ENCODE results near the gene GSTT2B. TPM values are rescaled to one million over a fixed set of nuclear protein-coding genes. Genes with fewer than 3 reads are reported as not detected.
A peak's percentile ranks its signal among the peaks of the same experiment; 100 is the strongest.
"Not testable (repeated sequence)": the region's sequence is repeated elsewhere in the genome, so short reads cannot be mapped to it uniquely, and the experiment has no call there.

GSTT2B gene, protein sequence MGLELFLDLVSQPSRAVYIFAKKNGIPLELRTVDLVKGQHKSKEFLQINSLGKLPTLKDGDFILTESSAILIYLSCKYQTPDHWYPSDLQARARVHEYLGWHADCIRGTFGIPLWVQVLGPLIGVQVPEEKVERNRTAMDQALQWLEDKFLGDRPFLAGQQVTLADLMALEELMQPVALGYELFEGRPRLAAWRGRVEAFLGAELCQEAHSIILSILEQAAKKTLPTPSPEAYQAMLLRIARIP
- total RNA-seq (10 to 100 TPM in 2 of 6 donors, 1 to 10 TPM in 4; 4.4 to 12.4 (median 9.7) TPM), polyA plus RNA-seq (10 to 100 TPM; 16.8 to 59.8 TPM)

DNA sequence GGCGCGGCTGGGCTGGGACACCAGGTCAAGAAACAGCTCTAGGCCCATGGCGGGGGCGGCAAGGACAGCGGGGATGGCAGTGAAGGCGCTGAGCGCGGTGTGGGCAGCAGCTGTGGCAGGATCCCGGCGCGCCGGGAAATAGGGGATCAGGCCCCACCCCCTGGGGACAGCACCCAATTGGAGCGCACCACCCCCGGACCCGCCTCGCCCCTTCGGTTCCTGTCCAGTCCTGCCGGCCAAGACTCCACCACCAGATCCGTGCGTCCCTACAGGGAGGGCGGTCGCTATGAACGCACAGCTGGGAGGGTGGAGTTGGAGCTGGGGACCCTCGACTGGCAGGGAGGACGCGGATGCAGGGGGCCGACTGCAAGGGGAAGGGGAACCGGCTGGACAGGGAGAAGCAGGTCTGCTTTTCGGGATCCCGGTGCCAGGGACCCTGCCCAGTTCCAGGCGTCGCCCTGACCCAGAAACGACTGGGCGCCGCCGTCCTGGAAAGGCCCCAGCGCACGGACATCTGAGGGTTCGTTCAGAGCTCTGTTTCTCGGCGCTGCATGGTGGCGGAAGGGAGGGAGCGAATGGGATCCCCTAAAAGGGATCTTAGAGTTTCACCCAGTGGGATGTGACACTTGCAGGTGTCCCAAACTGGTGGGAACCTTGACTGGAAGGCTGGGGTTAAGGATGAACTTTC, at the start of gene GSTT2B:
Gene GSTT2B (minus strand): TSS at position 112 of the 688 bp plus-strand sequence. CDS start 64 bp downstream, at position 48.
- H3K4me3 ChIP-seq; H3K9me3 ChIP-seq; FAIRE-seq; intact Hi-C loops (cut with DNase I); H3K36me3 ChIP-seq; H3K4me1 ChIP-seq; DNase-seq; H3K27me3 ChIP-seq; H3K27ac ChIP-seq: not testable (repeated sequence)
- peak; percentile 88 to 93 (median 92) for ATAC-seq
- no CpG with 5 or more reads among the region's 43 CpGs for WGBS, 2 donors

DNA sequence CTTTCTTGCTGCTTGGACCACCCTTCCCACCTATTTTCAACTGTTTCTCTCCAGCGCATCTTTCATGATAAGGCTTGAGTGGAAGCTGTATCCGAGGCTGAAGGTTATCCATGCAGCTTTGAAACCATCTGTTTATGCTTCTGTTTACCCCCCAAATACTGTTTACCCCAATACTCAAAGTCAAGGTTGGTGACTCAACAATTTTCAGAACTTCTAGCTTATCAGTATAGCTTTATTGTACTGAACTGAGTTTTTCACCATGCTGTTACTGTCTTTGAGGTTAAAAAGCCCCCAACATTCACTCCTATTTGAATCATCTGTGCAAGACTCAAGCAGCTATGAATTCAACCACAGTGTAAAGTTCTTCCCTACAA, 49.0 kb upstream of the GSTT2B start:
- no peak for DNase-seq
- no peaks in the 10 kb centered on the region for H3K36me3 ChIP-seq
- TF ChIP-seq, protein P1, sequence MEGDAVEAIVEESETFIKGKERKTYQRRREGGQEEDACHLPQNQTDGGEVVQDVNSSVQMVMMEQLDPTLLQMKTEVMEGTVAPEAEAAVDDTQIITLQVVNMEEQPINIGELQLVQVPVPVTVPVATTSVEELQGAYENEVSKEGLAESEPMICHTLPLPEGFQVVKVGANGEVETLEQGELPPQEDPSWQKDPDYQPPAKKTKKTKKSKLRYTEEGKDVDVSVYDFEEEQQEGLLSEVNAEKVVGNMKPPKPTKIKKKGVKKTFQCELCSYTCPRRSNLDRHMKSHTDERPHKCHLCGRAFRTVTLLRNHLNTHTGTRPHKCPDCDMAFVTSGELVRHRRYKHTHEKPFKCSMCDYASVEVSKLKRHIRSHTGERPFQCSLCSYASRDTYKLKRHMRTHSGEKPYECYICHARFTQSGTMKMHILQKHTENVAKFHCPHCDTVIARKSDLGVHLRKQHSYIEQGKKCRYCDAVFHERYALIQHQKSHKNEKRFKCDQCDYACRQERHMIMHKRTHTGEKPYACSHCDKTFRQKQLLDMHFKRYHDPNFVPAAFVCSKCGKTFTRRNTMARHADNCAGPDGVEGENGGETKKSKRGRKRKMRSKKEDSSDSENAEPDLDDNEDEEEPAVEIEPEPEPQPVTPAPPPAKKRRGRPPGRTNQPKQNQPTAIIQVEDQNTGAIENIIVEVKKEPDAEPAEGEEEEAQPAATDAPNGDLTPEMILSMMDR (IDR thresholded peaks at IDR 0.05) = no peak
- peaks cover 0 to 8% (median 0%) of the 10 kb centered on the region in 3 donors for H3K4me1 ChIP-seq
- H3K9me3 ChIP-seq = no peaks in the 10 kb centered on the region
- no peak for FAIRE-seq
- ATAC-seq = no peak
- intact Hi-C loops (cut with DNase I) = no loop called here
- no peak overlapping the region for H3K4me3 ChIP-seq
- WGBS, 2 donors = 92 to 98% methylated on average over 2 of the region's 2 CpGs
- no peaks in the 10 kb centered on the region for H3K27me3 ChIP-seq
- H3K27ac ChIP-seq = no peak overlapping the region

DNA sequence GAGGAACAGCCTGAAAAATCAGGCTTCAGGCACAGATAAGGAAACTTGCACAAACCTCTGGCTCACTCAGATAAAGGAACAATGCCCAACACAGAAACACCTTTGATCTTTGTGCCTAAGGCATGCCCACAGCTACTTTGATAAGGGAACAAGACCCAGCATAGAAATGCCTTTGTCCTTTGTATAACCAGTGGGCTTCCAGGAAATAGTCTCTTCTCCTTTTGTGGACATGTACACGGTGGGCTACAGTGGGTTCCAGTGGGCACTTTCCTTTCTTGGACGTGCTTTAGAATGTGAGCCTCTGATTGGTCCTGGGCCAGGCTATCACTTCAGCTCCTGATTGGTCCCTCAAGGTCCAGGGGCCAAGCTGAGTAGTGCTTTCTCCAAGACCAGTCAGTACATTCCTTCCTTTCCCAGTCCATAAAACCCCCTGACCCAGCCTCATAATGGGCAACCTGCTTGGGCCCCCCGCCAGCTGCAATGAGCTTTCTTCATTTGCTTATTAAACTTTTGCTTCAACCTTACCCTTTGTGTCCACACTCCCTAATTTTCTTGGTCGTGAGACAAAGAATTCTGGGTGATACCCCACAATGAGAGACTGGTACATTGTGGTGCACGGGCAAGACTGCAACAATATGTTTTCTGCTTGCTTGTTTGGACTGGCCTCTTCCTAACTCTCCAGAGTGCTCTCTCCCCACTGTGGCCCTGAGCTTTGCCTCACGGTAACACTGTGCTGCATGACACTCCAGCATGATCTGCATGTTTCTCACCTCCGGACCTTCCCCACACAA, 48.4 kb upstream of the GSTT2B start:
- Histone ChIP-seq H3K4me1 (peaks cover 0 to 8% (median 0%) of the 10 kb centered on the region in 3 donors), H3K36me3 (no peaks in the 10 kb centered on the region), H3K9me3 (no peaks in the 10 kb centered on the region), H3K27me3 (no peaks in the 10 kb centered on the region), H3K4me3 (no peak overlapping the region), H3K27ac (no peak overlapping the region)
- whole genome bisulfite sequencing, 2 donors = 81 to 82% methylated on average over 7 of the region's 7 CpGs
- intact Hi-C loops (cut with DNase I) = loop anchor here in 1 of 3 donors (10.0 kb wide), 1 partner anchor 165 kb away; no protein-coding TSS in a partner anchor
- ATAC-seq (no peak), FAIRE-seq (no peak), DNase-seq (no peak)
- TF ChIP-seq, protein P1 (IDR thresholded peaks at IDR 0.05) = no peak

- FAIRE-seq (no peak), DNase-seq (no peak), ATAC-seq (no peak)
- H3K27me3 ChIP-seq = no peaks in the 10 kb centered on the region
- intact Hi-C loops (cut with DNase I) = loop anchor here in 1 of 3 donors (10.0 kb wide), 1 partner anchor 166 kb away; no protein-coding TSS in a partner anchor
- H3K4me1 ChIP-seq = peaks cover 0 to 8% (median 0%) of the 10 kb centered on the region in 3 donors
- H3K36me3 ChIP-seq = no peaks in the 10 kb centered on the region
- H3K9me3 ChIP-seq = no peaks in the 10 kb centered on the region
- H3K27ac ChIP-seq = no peak overlapping the region
- TF ChIP-seq, protein P1 (IDR thresholded peaks at IDR 0.05) = no peak
- 75 to 81% methylated on average over 6 of the region's 6 CpGs for WGBS, 2 donors
- H3K4me3 ChIP-seq = no peak overlapping the region
These were observed 47.6 kb upstream of the GSTT2B start for GRCh38 chr22:24008381-24009226.

GRCh38 chr22:24008022-24008283, 47.0 kb upstream of the GSTT2B start:
- no peak for FAIRE-seq
- intact Hi-C loops (cut with DNase I) = loop anchor here in 1 of 3 donors (10.0 kb wide), 1 partner anchor 167 kb away; no protein-coding TSS in a partner anchor

More at GRCh38 chr22:24008022-24008283, 47.0 kb upstream of the GSTT2B start:
- Histone ChIP-seq H3K4me3 (no peak overlapping the region), H3K4me1 (peaks cover 0 to 5% (median 0%) of the 10 kb centered on the region in 3 donors), H3K9me3 (no peaks in the 10 kb centered on the region), H3K27ac (no peak overlapping the region), H3K27me3 (no peaks in the 10 kb centered on the region), H3K36me3 (no peaks in the 10 kb centered on the region)
- DNase-seq (no peak), ATAC-seq (no peak)
- TF ChIP-seq, protein P1 (IDR thresholded peaks at IDR 0.05) = no peak
- 82 to 85% methylated on average over 1 of the region's 1 CpG for WGBS, 2 donors

Measured in pancreas (tissue), 10 donors.